ENCODE measurements around the gene GYG1. TPM values are rescaled to one million over a fixed set of nuclear protein-coding genes. Genes with fewer than 3 reads are reported as not detected.
A peak's percentile ranks its signal among the peaks of the same experiment; 100 is the strongest.

Gene GYG1
- 20.2 and 21.8 TPM in 2 replicates for total RNA-seq

DNA sequence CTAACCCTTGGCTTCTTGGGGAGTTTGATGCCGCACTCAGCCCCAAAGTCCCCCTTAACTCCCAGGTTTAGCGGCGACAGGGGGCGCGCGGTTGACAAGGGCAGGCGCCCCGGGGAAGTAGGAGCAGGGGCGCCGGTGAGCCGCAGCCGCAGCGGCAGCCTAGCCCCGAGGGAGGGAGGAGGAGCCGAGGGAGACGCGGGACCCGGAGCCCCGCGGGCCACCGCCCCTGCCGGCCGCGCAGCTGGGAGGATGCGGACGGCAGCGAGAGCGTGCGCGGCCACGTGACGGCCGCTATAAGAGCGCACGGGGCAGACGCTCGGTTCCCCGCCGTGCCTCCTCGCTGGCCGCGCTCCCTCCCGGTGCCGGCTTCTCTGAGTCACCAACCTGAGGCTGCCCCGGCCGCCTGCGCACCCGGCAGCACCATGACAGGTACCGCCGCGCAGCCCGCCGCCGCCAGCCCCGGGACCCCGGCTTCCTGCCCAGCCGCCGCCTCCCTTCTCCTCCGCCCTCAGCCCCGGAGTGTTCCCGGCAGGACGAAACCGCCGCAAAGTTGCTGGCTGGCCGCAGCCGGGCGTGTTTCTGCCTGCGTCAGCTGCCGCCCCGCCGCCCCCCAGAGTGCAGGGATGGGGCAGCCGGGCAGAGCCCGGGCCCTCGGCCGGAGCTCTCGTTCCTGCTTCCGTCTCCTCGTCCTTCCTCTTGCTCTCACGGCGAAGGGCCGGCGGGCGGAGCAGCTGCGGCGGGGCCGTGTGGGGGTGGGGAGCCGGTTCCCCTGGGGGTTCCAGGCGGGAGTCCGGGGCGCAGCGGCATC lies at the start of gene GYG1:
Gene GYG1, plus strand, starts transcription at position 322 of the 808 bp plus-strand sequence. Its CDS starts 101 bp downstream, at position 423.
- CTCF ChIA-PET, result interaction anchor here (1.0 kb wide), 1 partner anchor 36 kb away, joined by 3 read pairs; no protein-coding TSS in a partner anchor
- H3K36me3 Mint-ChIP-seq (ENCODE audit: low read depth), result peaks cover 18% of the 10 kb centered on the region
- no peaks in the 10 kb centered on the region for H3K9me3 Mint-ChIP-seq
- DNase-seq, result peak; percentile 72
- H3K4me3 Mint-ChIP-seq, result peak within 1 kb of the TSS; percentile 84
- POLR2A ChIA-PET, result interaction anchor here (0.5 to 1.8 kb wide), 9 partner anchors 9 to 1417 kb away, joined by 3 to 8 read pairs (median 4); partner anchors contain the start of genes COMMD2, HPS3 and TSC22D2
- ATAC-seq (ENCODE audit: low read depth), result peak; percentile 91
- H3K27me3 Mint-ChIP-seq, result no peaks in the 10 kb centered on the region
- peaks cover 21% of the 10 kb centered on the region for H3K4me1 Mint-ChIP-seq
- TF ChIP-seq, protein P1, sequence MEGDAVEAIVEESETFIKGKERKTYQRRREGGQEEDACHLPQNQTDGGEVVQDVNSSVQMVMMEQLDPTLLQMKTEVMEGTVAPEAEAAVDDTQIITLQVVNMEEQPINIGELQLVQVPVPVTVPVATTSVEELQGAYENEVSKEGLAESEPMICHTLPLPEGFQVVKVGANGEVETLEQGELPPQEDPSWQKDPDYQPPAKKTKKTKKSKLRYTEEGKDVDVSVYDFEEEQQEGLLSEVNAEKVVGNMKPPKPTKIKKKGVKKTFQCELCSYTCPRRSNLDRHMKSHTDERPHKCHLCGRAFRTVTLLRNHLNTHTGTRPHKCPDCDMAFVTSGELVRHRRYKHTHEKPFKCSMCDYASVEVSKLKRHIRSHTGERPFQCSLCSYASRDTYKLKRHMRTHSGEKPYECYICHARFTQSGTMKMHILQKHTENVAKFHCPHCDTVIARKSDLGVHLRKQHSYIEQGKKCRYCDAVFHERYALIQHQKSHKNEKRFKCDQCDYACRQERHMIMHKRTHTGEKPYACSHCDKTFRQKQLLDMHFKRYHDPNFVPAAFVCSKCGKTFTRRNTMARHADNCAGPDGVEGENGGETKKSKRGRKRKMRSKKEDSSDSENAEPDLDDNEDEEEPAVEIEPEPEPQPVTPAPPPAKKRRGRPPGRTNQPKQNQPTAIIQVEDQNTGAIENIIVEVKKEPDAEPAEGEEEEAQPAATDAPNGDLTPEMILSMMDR (IDR thresholded peaks at IDR 0.05), result no peak
- H3K27ac Mint-ChIP-seq, result peak within 1 kb of the TSS; percentile 69
- intact Hi-C loops (cut with micrococcal nuclease), result loop anchor here (1.0 to 5.0 kb wide), 7 partner anchors 95 to 1416 kb away; partner anchors contain the start of genes COMMD2, HLTF, HPS3 and TSC22D2

DNA sequence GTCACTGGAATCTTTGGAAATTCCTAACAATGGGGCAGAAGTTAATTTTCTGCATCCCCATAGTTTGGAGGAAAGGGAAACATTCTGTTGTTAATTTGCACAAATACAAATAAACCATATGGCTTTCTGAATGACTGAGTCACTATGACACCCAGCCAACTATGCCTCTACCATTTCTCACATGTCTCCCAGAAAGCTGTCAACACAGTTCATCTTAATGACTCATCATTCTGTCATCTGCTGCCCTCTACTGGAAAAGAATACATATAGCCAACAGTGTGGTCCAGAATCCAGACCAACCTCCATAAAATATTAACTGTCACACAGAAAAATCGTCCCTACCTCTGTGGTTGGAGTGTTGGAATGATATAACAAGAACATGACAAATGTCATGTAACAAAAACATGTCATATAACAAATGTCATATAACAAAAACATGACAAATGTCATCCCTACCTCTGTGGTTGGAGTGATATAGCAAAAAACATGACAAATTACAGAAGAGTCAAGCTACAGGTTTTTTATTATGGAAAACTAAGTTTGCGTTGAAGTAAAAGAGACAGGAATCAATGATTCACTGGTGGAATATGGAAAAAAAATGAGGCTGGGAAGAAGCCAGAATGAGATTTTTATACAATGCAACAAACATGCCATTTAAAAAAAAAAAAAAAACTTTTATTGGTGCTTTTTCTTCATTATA lies 47.7 kb upstream of the GYG1 start:
- DNase-seq (no peak), ATAC-seq (ENCODE audit: low read depth) (peak; percentile 78)
- Mint-ChIP-seq H3K4me3 (no peak overlapping the region), H3K27me3 (peaks cover 9% of the 10 kb centered on the region), H3K36me3 (ENCODE audit: low read depth) (no peaks in the 10 kb centered on the region), H3K4me1 (no peaks in the 10 kb centered on the region), H3K27ac (no peak overlapping the region), H3K9me3 (no peaks in the 10 kb centered on the region)
- ChIA-PET POLR2A (interaction anchor here (0.7 kb wide), 1 partner anchor 838 kb away, joined by 4 read pairs; no protein-coding TSS in a partner anchor), CTCF (interaction anchor here (0.7 to 3.0 kb wide), 5 partner anchors 10 to 83 kb away, joined by 3 to 15 read pairs (median 3); no protein-coding TSS in a partner anchor)
- intact Hi-C loops (cut with micrococcal nuclease), result loop anchor here (1.0 to 5.0 kb wide), 2 partner anchors 82 to 636 kb away; no protein-coding TSS in a partner anchor
- TF ChIP-seq, protein P1 (IDR thresholded peaks at IDR 0.05), result no peak

DNA sequence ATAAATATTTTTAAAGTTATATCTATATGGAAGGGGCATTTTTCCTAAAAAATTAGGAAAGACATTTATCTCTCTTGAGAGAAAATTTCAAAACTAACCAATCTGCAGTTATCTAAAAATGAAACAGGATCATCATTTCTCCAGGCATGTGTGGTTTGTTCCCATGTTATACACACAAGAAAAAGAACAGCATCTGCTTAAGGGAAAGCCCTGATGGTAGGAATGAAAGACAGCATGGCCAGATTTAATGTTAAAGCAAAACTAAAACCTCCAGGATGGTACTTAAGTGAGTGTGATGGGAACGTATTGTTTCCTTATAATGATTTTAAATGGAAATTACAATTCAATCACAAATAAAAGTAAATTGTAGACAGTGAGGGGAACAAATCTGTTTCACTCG lies 46.2 kb upstream of the GYG1 start:
- CTCF ChIA-PET, result interaction anchor here (1.3 kb wide), 1 partner anchor 10 kb away, joined by 3 read pairs; no protein-coding TSS in a partner anchor
- peaks cover 6% of the 10 kb centered on the region for H3K27me3 Mint-ChIP-seq
- intact Hi-C loops (cut with micrococcal nuclease), result no loop called here

DNA sequence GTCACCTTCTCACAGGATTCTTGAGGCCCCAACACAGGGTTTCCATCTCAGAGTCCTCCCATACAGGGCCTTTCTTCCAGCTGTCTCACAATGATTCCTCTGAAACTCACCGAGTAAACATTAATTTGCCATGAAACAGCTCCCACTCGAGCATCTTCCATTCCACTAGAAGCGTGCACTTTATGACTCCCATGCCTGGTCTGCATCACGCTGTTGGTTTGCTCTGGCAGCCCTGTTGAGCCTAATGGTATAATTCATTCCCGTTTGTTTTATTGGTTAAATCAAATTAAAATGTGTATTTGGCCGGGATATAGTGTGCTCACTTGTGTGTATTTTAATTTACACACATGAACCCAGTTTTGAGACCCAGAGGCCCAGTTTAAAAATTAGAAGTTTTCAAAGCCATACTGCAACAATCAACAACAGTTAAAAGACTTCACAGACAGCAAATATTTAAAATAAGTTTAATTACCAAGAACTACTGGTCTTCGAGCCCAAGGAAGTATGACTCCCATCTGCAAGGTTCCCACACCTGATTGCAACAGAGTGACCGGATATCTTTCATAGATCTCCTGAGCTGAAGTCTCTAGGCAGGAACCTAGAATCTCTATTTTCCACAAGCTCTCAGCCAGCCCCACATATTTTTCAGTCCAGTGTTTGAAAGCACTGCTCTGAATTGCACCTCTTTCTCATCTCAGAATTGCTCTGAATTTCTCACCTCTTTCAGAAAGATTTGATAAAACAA lies 42.3 kb upstream of the GYG1 start:
- no peak for DNase-seq
- no peaks in the 10 kb centered on the region for H3K36me3 Mint-ChIP-seq (ENCODE audit: low read depth)
- intact Hi-C loops (cut with micrococcal nuclease), result no loop called here
- no peaks in the 10 kb centered on the region for H3K9me3 Mint-ChIP-seq
- CTCF ChIA-PET, result interaction anchor here (1.3 kb wide), 1 partner anchor 8 kb away, joined by 4 read pairs; no protein-coding TSS in a partner anchor
- peaks cover 3% of the 10 kb centered on the region for H3K27me3 Mint-ChIP-seq
- H3K4me1 Mint-ChIP-seq, result no peaks in the 10 kb centered on the region
- no peak for ATAC-seq (ENCODE audit: low read depth)
- TF ChIP-seq, protein P1 (IDR thresholded peaks at IDR 0.05), result no peak
- H3K4me3 Mint-ChIP-seq, result no peak overlapping the region
- POLR2A ChIA-PET, result no interaction called here
- H3K27ac Mint-ChIP-seq, result no peak overlapping the region

More for the DNA sequence above, 46.2 kb upstream of the GYG1 start:
- Mint-ChIP-seq H3K4me1 (no peaks in the 10 kb centered on the region), H3K9me3 (no peaks in the 10 kb centered on the region), H3K36me3 (ENCODE audit: low read depth) (no peaks in the 10 kb centered on the region), H3K4me3 (no peak overlapping the region), H3K27ac (no peak overlapping the region)
- POLR2A ChIA-PET, result no interaction called here
- DNase-seq (no peak), ATAC-seq (ENCODE audit: low read depth) (no peak)
- TF ChIP-seq, protein P1 (IDR thresholded peaks at IDR 0.05), result no peak
